ENCODE data around the gene FKBP15. TPM values are rescaled to one million over a fixed set of nuclear protein-coding genes. Genes with fewer than 3 reads are reported as not detected.
A peak's percentile ranks its signal among the peaks of the same experiment; 100 is the strongest.
"Not testable (repeated sequence)": the region's sequence is repeated elsewhere in the genome, so short reads cannot be mapped to it uniquely, and the experiment has no call there.

The FKBP15 gene
- polyA plus RNA-seq, 1 donor (not counting 4 experiments of a cell fraction or from before 2014, with no cell fraction given), result 22.4 TPM

- H3K27ac ChIP-seq (ENCODE audit: control insufficient read depth, insufficient read depth, low read length), result peak overlapping the region; percentile 74
- no peaks in the 10 kb centered on the region for H3K9me1 ChIP-seq (ENCODE audit: control insufficient read depth, extremely low read depth, insufficient read depth, low read length)
- peak overlapping the region; percentile 90 for H3K9ac ChIP-seq (ENCODE audit: control insufficient read depth, extremely low read depth, insufficient read depth, low read length)
- no peak overlapping the region for H2AFZ ChIP-seq (ENCODE audit: control insufficient read depth, low read length)
- no peaks in the 10 kb centered on the region for H4K20me1 ChIP-seq (ENCODE audit: control insufficient read depth, extremely low read depth, insufficient read depth, low read length)
- peaks cover 36% of the 10 kb centered on the region for H3K4me1 ChIP-seq (ENCODE audit: control insufficient read depth, extremely low read depth, insufficient read depth, low read length)
- dilution Hi-C loops (cut with MboI; ENCODE audit: extremely low pct_ligation_motif_present, low sequenced_read_pairs), result no loop called here
- peaks cover 45% of the 10 kb centered on the region for H3K79me2 ChIP-seq (ENCODE audit: control insufficient read depth, insufficient read depth, low read length)
- no peak for FAIRE-seq
- DNase-seq (ENCODE audit: low read depth, low spot score), result no peak
- H3K4me3 ChIP-seq (ENCODE audit: control insufficient read depth in 2 of 3, extremely low read depth in 1 of 3, insufficient read depth in 2 of 3, low read depth in 1 of 3, low read length in 3 of 3), result peak overlapping the region; percentile 91 to 96 (median 94)
- H3K4me2 ChIP-seq (ENCODE audit: control insufficient read depth, extremely low read depth, insufficient read depth, low read depth, low read length), result peak overlapping the region; percentile 87
- no peaks in the 10 kb centered on the region for H3K9me3 ChIP-seq (ENCODE audit: control insufficient read depth, low read depth, low read length)
- no peaks in the 10 kb centered on the region for H3K27me3 ChIP-seq (ENCODE audit: control insufficient read depth, extremely low read depth, insufficient read depth, low read length)
- TF ChIP-seq CTCF (optimal IDR thresholded peaks at IDR 0.05 in 1 of 3, IDR thresholded peaks at IDR 0.05 in 1 of 3, conservative IDR thresholded peaks at IDR 0.05 in 1 of 3; ENCODE audit: extremely low read depth in 1 of 3, insufficient read depth in 2 of 3, low read length in 3 of 3) (no peak), EZH2 (IDR thresholded peaks at IDR 0.05; ENCODE audit: low read length) (no peak)
- peaks cover 11 to 13% of the 10 kb centered on the region in 2 experiments for H3K36me3 ChIP-seq (ENCODE audit: control insufficient read depth in 2 of 2, extremely low read depth in 1 of 2, insufficient read depth in 2 of 2, low read length in 2 of 2)
Measured at GRCh38 chr9:113151696-113152630, 69.1 kb downstream of the FKBP15 start.

- peaks cover 36% of the 10 kb centered on the region for H3K4me1 ChIP-seq (ENCODE audit: control insufficient read depth, extremely low read depth, insufficient read depth, low read length)
- no peaks in the 10 kb centered on the region for H3K27me3 ChIP-seq (ENCODE audit: control insufficient read depth, extremely low read depth, insufficient read depth, low read length)
- peak; percentile 15 to 46 (median 28) for TF ChIP-seq CTCF (optimal IDR thresholded peaks at IDR 0.05 in 1 of 3, IDR thresholded peaks at IDR 0.05 in 1 of 3, conservative IDR thresholded peaks at IDR 0.05 in 1 of 3; ENCODE audit: extremely low read depth in 1 of 3, insufficient read depth in 2 of 3, low read length in 3 of 3)
- TF ChIP-seq EZH2 (IDR thresholded peaks at IDR 0.05; ENCODE audit: low read length), result no peak
- peaks cover 6 to 10% of the 10 kb centered on the region in 2 experiments for H3K36me3 ChIP-seq (ENCODE audit: control insufficient read depth in 2 of 2, extremely low read depth in 1 of 2, insufficient read depth in 2 of 2, low read length in 2 of 2)
- peak within 1 kb of the TSS; percentile 87 for H3K4me2 ChIP-seq (ENCODE audit: control insufficient read depth, extremely low read depth, insufficient read depth, low read depth, low read length)
- no peak for FAIRE-seq
- peak within 1 kb of the TSS; percentile 84 for H2AFZ ChIP-seq (ENCODE audit: control insufficient read depth, low read length)
- dilution Hi-C loops (cut with MboI; ENCODE audit: extremely low pct_ligation_motif_present, low sequenced_read_pairs), result no loop called here
- H3K9me1 ChIP-seq (ENCODE audit: control insufficient read depth, extremely low read depth, insufficient read depth, low read length), result no peaks in the 10 kb centered on the region
- H4K20me1 ChIP-seq (ENCODE audit: control insufficient read depth, extremely low read depth, insufficient read depth, low read length), result no peaks in the 10 kb centered on the region
- no peaks in the 10 kb centered on the region for H3K9me3 ChIP-seq (ENCODE audit: control insufficient read depth, low read depth, low read length)
- peaks cover 34% of the 10 kb centered on the region for H3K79me2 ChIP-seq (ENCODE audit: control insufficient read depth, insufficient read depth, low read length)
- peak within 1 kb of the TSS; percentile 90 for H3K9ac ChIP-seq (ENCODE audit: control insufficient read depth, extremely low read depth, insufficient read depth, low read length)
- H3K27ac ChIP-seq (ENCODE audit: control insufficient read depth, insufficient read depth, low read length), result peak within 1 kb of the TSS; percentile 74
- H3K4me3 ChIP-seq (ENCODE audit: control insufficient read depth in 2 of 3, extremely low read depth in 1 of 3, insufficient read depth in 2 of 3, low read depth in 1 of 3, low read length in 3 of 3), result peak within 1 kb of the TSS; percentile 91 to 96 (median 94)
- DNase-seq (ENCODE audit: low read depth, low spot score), result no peak
Measured at GRCh38 chr9:113150670-113151611, 70.1 kb downstream of the FKBP15 start, which contains the start of gene SLC31A2. Gene SLC31A2, plus strand, starts transcription at chr9:113151007. Its CDS starts 68 bp downstream, at chr9:113151075.

GRCh38 chr9:113149561-113149960 lies 71.5 kb downstream of the FKBP15 start:
- Histone ChIP-seq H3K79me2 (ENCODE audit: control insufficient read depth, insufficient read depth, low read length) (peaks cover 21% of the 10 kb centered on the region), H3K4me1 (ENCODE audit: control insufficient read depth, extremely low read depth, insufficient read depth, low read length) (peaks cover 30% of the 10 kb centered on the region)
- H3K27ac ChIP-seq (ENCODE audit: control insufficient read depth, insufficient read depth, low read length); H3K36me3 ChIP-seq (ENCODE audit: control insufficient read depth in 2 of 2, extremely low read depth in 1 of 2, insufficient read depth in 2 of 2, low read length in 2 of 2); FAIRE-seq; H2AFZ ChIP-seq (ENCODE audit: control insufficient read depth, low read length); DNase-seq (ENCODE audit: low read depth, low spot score); H4K20me1 ChIP-seq (ENCODE audit: control insufficient read depth, extremely low read depth, insufficient read depth, low read length); H3K4me3 ChIP-seq (ENCODE audit: control insufficient read depth in 2 of 3, extremely low read depth in 1 of 3, insufficient read depth in 2 of 3, low read depth in 1 of 3, low read length in 3 of 3); H3K4me2 ChIP-seq (ENCODE audit: control insufficient read depth, extremely low read depth, insufficient read depth, low read depth, low read length); H3K9ac ChIP-seq (ENCODE audit: control insufficient read depth, extremely low read depth, insufficient read depth, low read length); dilution Hi-C loops (cut with MboI; ENCODE audit: extremely low pct_ligation_motif_present, low sequenced_read_pairs); H3K9me3 ChIP-seq (ENCODE audit: control insufficient read depth, low read depth, low read length); H3K9me1 ChIP-seq (ENCODE audit: control insufficient read depth, extremely low read depth, insufficient read depth, low read length); H3K27me3 ChIP-seq (ENCODE audit: control insufficient read depth, extremely low read depth, insufficient read depth, low read length): not testable (repeated sequence)
